HepG2 (cell line): ENCODE data around the gene GSG1. TPM values are rescaled to one million over a fixed set of nuclear protein-coding genes. Genes with fewer than 3 reads are reported as not detected.

Experiments
- FIP1L1 ChIP-seq: fragments of 200-400 bp; formaldehyde crosslinking; IDR thresholded peaks from 2 replicates; pipeline ENCODE4 v1.6.1; 2018; ENCODE audit warnings: low read depth, mild to moderate bottlenecking, low read length, moderate library complexity, borderline replicate concordance; ENCODE audit not compliant: insufficient read depth
- GABPA ChIP-seq, 2 experiments: IDR thresholded peaks; 2 replicates each; pipeline ENCODE4 v1.6.1; 2011 to 2016; ENCODE audit warnings: low read depth in 2 of 2, low read length in 1 of 2, missing biosample characterization in 1 of 2, missing genetic modification characterization in 1 of 2
- SMYD3 ChIP-seq: sonication (generic); formaldehyde crosslinking; IDR thresholded peaks from 2 replicates; pipeline ENCODE4 v1.8.1; 2023; ENCODE audit warnings: mild to moderate bottlenecking, missing genetic modification reagents
- TFAP4 ChIP-seq: sonication (generic); IDR thresholded peaks from 2 replicates; pipeline ENCODE4 v1.6.1; 2016; ENCODE audit warnings: low read depth, borderline replicate concordance
- ZBTB26 ChIP-seq: IDR thresholded peaks from 2 replicates; pipeline ENCODE4 v1.6.1; 2016; ENCODE audit warnings: missing compliant biosample characterization, missing genetic modification reagents, borderline replicate concordance
- ZBTB40 ChIP-seq, 2 experiments: fragments of 450-650 bp in 1 of 2; sonication (generic) in 1 of 2; formaldehyde crosslinking in 1 of 2; IDR thresholded peaks; 2 replicates each; pipeline versions ENCODE4 v1.6.1 to v1.8.0; 2016 to 2022; ENCODE audit warnings: antibody characterized with exemption in 1 of 2, mild to moderate bottlenecking in 1 of 2, missing genetic modification reagents in 1 of 2
- ZEB1 ChIP-seq: IDR thresholded peaks from 2 replicates; pipeline ENCODE4 v1.6.1; 2012; ENCODE audit warnings: mild to moderate bottlenecking, low read depth, inconsistent platforms; ENCODE audit not compliant: insufficient replicate concordance
- ZNF646 ChIP-seq: sonication (generic); formaldehyde crosslinking; IDR thresholded peaks from 2 replicates; pipeline ENCODE4 v1.9.0; 2021; ENCODE audit warnings: mild to moderate bottlenecking, missing genetic modification reagents
- polyA plus RNA-seq, 8 experiments: library from polyadenylated mRNA; depleted of rRNA in 3 of 8; stranded (reverse) in 7 of 8; unstranded in 1 of 8; fragments of >200 nt; fragmentation: Illumina TruSeq in 4 of 8; extraction: Trizol in 4 of 8; gene quantifications; 2 replicates each; pipeline versions ENCODE4 v1.2.1 to v1.2.3, GENCODE V29; 2011 to 2016; ENCODE audit warnings: low read depth in 4 of 8, missing spikeins in 1 of 8, mixed read lengths in 1 of 8; ENCODE audit not compliant: insufficient read depth in 1 of 8
- total RNA-seq, 5 experiments: library from RNA; depleted of rRNA; stranded (reverse); fragments of >200 nt; fragmentation: Illumina TruSeq; extraction: Trizol; gene quantifications; 2 replicates each; pipeline ENCODE4 v1.2.3, GENCODE V29; 2016; ENCODE audit warnings: low read depth in 1 of 5

The GSG1 gene
- total and polyA plus RNA-seq, 2 of the 13 experiments (the other 11 are each of a cell fraction or from before 2014, with no cell fraction given): not detected

GRCh38 chr12:13100882-13101769, 2.3 kb downstream of the GSG1 start (continued):
- no peak for TF ChIP-seq ZNF646 (CRISPR knock-in tag)
- TF ChIP-seq GABPA (IDR thresholded peaks at IDR 0.05; ENCODE audit: low read depth, low read length): no peak
- TF ChIP-seq GABPA (CRISPR knock-in tag; IDR thresholded peaks at IDR 0.05; ENCODE audit: low read depth): no peak
- TF ChIP-seq ZEB1: no peak
- TF ChIP-seq TFAP4: no peak
- TF ChIP-seq FIP1L1: no peak
- no peak for TF ChIP-seq ZBTB26 (CRISPR knock-in tag)
- no peak for TF ChIP-seq ZBTB40 (IDR thresholded peaks at IDR 0.05)
- TF ChIP-seq ZBTB40 (CRISPR knock-in tag; IDR thresholded peaks at IDR 0.05): no peak
- no peak for TF ChIP-seq SMYD3
